Aortic smooth muscle cell (primary cell): ENCODE data around the gene IZUMO1. TPM values are rescaled to one million over a fixed set of nuclear protein-coding genes. Genes with fewer than 3 reads are reported as not detected.

ENCODE experiments used
- total RNA-seq: library from RNA; depleted of rRNA; stranded (reverse); fragments of >200 nt; gene quantifications from 2 replicates; pipeline ENCODE4 v1.2.3, GENCODE V29; 2014

The IZUMO1 gene
- not detected in 2 replicates for total RNA-seq

GRCh38 chr19:48746738-48747575 lies at the start of gene IZUMO1:
TSS of gene IZUMO1 (minus strand) at chr19:48746909. CDS start at chr19:48745859, 1,050 bp downstream.

DNA sequence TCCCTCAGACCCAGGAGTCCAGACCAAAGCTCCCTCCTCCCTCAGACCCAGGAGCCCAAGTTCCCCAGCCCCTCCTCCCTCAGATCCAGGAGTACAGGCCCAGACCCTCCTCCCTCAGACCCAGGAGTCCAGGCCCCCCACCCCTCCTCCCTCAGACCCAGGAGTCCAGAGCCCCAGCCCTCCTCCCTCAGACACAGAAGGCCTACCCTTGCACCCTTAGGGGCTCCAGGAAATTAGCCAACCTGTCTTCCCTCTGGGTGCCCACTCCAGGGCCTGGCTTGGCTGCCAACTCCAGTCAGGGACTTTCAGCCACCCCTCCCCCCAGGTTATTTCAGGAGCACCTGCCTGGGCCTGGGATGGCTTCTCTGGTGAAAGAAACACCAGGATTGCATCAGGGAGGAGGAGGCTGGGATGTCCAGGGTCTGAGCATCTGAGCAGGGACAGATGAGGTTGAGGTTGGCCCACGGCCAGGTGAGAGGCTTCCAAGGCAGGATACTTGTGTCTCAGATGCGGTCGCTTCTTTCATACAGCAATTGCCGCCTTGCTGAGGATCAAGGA lies 8.5 kb upstream of the IZUMO1 start, which contains the start of gene FGF21:
Gene FGF21 (plus strand): TSS at position 441 of the 558 bp plus-strand sequence. CDS start 713 bp downstream, outside the sequence.

GRCh38 chr19:48752496-48753365 lies 6.0 kb upstream of the IZUMO1 start, which contains the start of gene FUT1:
TSS of gene FUT1 (minus strand) at chr19:48752641. CDS start at chr19:48751281, 1,360 bp downstream.

GRCh38 chr19:48740164-48740972 lies 6.3 kb downstream of the IZUMO1 start, which contains the start of gene RASIP1:
TSS of gene RASIP1 (minus strand) at chr19:48740610. CDS start at chr19:48740282, 328 bp downstream.

GRCh38 chr19:48719263-48720171 lies 27.2 kb downstream of the IZUMO1 start, which contains the start of gene MAMSTR:
TSS of gene MAMSTR (minus strand) at chr19:48719725. CDS start at chr19:48719031, 694 bp downstream.

GRCh38 chr19:48695743-48696352 lies 50.9 kb downstream of the IZUMO1 start, which contains the start of gene FUT2:
TSS of gene FUT2 (plus strand) at chr19:48695971. CDS start at chr19:48702957, 6,986 bp downstream.

Other genes with a start within 250 kb of the IZUMO1 start
- gene LMTK3, start 235.1 kb downstream of the IZUMO1 start, total RNA-seq = under 0.01 TPM in 1 of 2 replicates, not detected in the other
- not detected in 2 replicates for gene SULT2B1, start 194.7 kb downstream of the IZUMO1 start, total RNA-seq
- gene SPACA4, start 140.2 kb downstream of the IZUMO1 start, total RNA-seq = not detected in 2 replicates
- gene FAM83E, start 131.8 kb downstream of the IZUMO1 start, total RNA-seq = 0.25 and 1.3 TPM in 2 replicates
- 1,560 and 1,803 TPM in 2 replicates for gene RPL18, start 127.7 kb downstream of the IZUMO1 start, total RNA-seq
- gene SPHK2, start 127.4 kb downstream of the IZUMO1 start, total RNA-seq = 6.6 and 7.6 TPM in 2 replicates
- gene DBP, start 109.5 kb downstream of the IZUMO1 start, total RNA-seq = 6.7 and 10.6 TPM in 2 replicates
- 0.93 and 1.1 TPM in 2 replicates for gene CA11, start 100.7 kb downstream of the IZUMO1 start, total RNA-seq
- gene NTN5, start 73.9 kb downstream of the IZUMO1 start, total RNA-seq = under 0.01 and 0.06 TPM in 2 replicates
- not detected in 2 replicates for gene FUT2, start 50.9 kb downstream of the IZUMO1 start, total RNA-seq
- gene MAMSTR, start 27.2 kb downstream of the IZUMO1 start, total RNA-seq = 0.50 and 0.53 TPM in 2 replicates
- gene RASIP1, start 6.3 kb downstream of the IZUMO1 start, total RNA-seq = 1.1 and 2.1 TPM in 2 replicates
- 0.25 and 0.26 TPM in 2 replicates for gene FUT1, start 5.7 kb upstream of the IZUMO1 start, total RNA-seq
- not detected in 2 replicates for gene FGF21, start 8.6 kb upstream of the IZUMO1 start, total RNA-seq
- 25.0 and 27.4 TPM in 2 replicates for gene BCAT2, start 64.1 kb upstream of the IZUMO1 start, total RNA-seq
- 1.2 and 4.5 TPM in 2 replicates for gene HSD17B14, start 89.6 kb upstream of the IZUMO1 start, total RNA-seq
- gene PLEKHA4, start 121.7 kb upstream of the IZUMO1 start, total RNA-seq = 17.2 and 18.3 TPM in 2 replicates
- gene PPP1R15A, start 125.5 kb upstream of the IZUMO1 start, total RNA-seq = 57.1 and 97.7 TPM in 2 replicates
- under 0.01 TPM in 1 of 2 replicates, not detected in the other for gene TULP2, start 151.8 kb upstream of the IZUMO1 start, total RNA-seq
- gene NUCB1, start 153.4 kb upstream of the IZUMO1 start, total RNA-seq = 169 and 221 TPM in 2 replicates
- gene DHDH, start 186.8 kb upstream of the IZUMO1 start, total RNA-seq = 0.12 TPM in 1 of 2 replicates, not detected in the other
- 48.5 and 68.4 TPM in 2 replicates for gene BAX, start 208.0 kb upstream of the IZUMO1 start, total RNA-seq
- gene FTL, start 218.4 kb upstream of the IZUMO1 start, total RNA-seq = 2,006 and 2,638 TPM in 2 replicates
- 32.5 and 37.1 TPM in 2 replicates for gene GYS1, start 246.4 kb upstream of the IZUMO1 start, total RNA-seq
- gene RUVBL2, start 247.0 kb upstream of the IZUMO1 start, total RNA-seq = 190 and 270 TPM in 2 replicates